NCI-H1436 (cell line): ENCODE results near the gene KLHL35.
"Not testable (repeated sequence)": the region's sequence is repeated elsewhere in the genome, so short reads cannot be mapped to it uniquely, and the experiment has no call there.

Source experiments
- DNase-seq: peaks from one replicate; lab custom pipeline; 2025; lab: John Stamatoyannopoulos, UW

The KLHL35 gene

DNA sequence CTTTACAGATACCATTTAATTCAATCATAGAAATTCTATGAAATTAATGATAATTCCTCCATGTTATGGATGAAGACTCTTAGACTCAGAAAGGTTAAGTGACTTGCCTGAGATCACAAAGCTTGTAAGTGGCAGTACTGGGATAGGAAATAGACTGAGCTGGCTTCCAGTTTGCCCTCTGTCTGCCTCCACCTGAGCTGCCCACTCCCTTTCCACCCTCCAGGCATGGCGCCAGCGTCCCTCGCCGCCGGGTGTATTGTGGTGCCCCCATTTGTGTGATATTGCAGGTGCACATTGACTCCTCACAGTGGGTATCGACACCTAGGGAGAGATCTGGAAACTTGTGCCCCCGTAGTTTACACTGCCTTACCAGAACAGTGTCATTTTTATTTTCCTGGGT is 43.1 kb downstream of the KLHL35 start:
- no peak for DNase-seq

DNA sequence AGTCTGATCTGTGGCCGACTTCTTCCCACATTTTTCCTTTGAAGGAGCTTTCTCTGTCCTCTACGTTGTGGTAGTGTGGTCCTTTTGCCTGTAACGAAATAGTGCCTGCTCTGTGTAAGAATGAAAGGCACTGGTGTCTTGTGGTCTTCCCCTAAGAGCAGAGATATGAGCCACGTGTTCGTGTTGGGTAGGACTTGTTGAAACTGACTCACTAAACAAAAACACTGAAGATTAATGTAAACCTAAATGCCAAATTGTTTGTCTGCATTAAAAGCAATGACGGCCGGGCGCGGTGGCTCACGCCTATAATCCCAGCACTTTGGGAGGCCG is 43.8 kb downstream of the KLHL35 start:
- no peak for DNase-seq

DNA sequence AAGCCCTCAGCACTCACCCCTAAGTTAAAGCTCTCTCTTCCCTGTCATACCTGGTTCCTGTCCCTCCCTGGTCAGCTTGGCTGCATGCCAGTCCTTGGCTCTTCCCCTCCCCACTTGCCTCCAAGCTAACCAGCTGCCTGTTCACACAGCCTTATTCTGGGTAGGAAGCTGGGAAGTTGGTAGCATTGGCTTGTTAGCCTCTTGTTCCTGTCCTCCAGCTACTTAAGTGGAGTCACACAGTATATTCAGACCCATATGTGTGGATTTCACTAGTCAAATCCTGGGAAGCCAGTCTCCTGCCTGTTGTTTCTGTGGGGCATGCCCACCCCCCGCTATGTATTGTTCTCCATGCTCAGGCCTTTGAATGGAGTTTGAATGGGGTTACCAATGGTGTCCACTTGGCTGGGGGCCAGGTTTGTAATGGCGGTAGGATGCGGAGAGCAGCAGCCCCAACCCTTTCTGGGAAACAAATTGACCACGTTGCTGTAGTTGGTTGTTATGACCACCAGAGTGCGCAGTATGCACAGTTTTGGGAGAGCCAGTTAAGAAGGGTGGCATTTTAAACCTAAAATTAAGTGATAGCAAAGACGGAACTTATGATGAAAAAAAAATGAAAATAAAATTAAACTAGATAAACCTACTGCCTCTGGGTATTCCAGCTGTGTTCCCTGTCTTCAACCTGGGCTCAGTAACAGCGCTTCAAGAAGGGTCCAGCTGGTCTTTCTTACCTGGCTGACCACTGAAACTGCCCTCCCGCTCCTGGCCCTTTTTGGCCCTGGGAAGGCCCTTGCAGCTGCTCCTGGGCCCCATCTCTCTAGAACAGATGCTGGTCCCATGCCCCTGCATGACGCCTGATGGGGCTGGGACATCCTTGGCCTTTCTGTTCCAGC is 44.4 kb downstream of the KLHL35 start:
- peak; percentile 64 for DNase-seq

DNA sequence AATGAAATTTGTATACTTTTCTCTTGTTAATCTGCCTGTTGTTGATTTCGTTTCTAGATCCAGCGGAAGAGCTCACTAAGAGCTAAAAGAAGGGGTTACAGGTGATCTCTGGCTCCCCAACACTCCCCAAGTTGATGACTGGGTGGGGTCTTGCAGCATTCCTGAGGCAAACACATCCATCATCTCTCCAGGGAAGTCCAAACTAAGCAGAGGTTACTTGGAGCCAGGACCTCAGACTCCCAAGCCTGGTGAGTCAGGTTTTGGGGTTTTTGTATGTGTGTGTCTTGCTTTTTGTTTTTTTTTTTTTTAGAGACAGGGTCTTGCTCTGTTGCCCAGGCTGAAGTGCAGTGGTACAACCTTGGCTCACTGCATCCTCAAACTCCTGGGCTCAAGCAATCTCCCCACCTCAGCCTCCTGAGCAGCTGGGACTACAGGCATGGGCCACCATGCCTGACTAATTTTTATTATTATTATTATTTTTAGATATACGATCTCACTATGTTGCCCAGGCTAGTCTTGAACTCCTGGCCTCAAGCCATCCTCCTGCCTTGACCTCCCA is 45.2 kb downstream of the KLHL35 start:
- DNase-seq = no peak

DNA sequence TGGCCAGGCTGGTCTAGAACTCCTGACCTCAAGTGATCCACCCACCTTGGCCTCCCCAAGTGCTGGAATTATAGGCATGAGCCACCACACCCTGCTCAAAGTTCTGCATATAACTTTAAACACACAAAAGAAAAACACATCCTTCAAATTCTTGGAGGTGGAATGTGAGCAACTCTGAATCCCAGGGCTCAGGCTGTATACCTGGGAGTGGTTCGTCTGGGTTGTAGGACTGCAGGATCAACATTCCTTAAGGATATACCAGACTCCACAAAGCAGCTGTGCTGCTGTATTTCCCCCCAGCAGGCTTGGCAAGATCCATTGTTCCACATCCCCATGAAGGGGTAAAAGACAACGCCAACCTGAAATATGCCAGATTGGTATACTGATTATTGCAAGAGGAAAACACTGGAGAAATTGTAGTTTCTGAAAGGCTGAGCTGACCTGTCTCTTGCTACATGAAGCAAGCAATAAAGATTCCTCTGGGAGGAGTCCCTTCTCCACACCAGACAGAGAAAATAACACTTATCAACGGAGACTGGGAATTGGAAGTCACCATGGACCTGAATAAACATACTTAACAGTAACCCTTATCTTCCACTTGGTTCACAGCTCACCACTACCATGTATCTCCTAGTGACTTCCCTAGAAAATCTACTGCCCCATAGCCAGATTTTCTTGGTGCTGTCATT is 45.9 kb downstream of the KLHL35 start:
- DNase-seq = no peak

GRCh38 chr11:75384438-75385080 is 48.4 kb downstream of the KLHL35 start:
- peak; percentile 69 for DNase-seq

DNA sequence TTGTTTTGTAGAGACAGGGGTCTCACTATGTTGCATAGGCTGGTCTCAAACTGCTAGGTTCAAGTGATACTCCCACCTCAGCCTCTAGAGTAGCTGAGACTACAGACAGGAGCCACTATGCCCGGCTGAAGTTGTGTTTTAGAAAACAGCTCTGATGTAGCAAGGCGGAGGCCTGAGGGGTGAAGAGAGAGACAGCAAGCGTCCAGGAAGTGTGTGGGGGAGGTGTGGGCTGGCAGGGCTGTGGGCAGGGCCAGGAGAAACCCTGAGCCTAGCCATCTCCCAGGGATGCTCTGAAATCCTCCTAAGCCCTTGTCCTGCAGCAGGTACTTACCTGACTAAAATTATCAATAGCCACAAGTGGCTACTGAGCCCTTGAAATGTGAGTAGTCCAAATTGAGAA is 49.8 kb downstream of the KLHL35 start:
- DNase-seq = no peak

- DNase-seq = no peak
Observed at GRCh38 chr11:75380716-75381420, 52.1 kb downstream of the KLHL35 start.

DNA sequence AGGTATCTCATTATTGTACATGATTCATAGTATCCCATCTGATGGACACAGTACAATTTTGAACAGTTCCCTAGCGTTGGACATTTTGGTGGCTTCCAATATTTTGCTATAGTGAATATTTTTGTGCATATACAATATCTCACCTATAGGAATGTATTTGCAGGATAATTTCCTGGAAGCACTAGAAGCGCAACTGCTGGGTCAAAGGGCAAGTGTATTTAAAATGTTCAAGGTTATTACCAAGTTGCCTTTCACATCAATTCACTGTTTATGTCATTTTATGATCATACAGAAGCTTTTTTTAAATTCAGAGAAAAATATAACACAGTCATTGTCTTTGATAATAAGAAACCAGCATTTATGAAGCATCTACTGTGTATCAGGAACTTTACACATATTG is 52.8 kb downstream of the KLHL35 start:
- DNase-seq = no peak

GRCh38 chr11:75378776-75379175 is 54.2 kb downstream of the KLHL35 start:
- DNase-seq = not testable (repeated sequence)

GRCh38 chr11:75376175-75376574 is 56.8 kb downstream of the KLHL35 start:
- DNase-seq = no peak

GRCh38 chr11:75375626-75376025 is 57.4 kb downstream of the KLHL35 start:
- DNase-seq = no peak

DNA sequence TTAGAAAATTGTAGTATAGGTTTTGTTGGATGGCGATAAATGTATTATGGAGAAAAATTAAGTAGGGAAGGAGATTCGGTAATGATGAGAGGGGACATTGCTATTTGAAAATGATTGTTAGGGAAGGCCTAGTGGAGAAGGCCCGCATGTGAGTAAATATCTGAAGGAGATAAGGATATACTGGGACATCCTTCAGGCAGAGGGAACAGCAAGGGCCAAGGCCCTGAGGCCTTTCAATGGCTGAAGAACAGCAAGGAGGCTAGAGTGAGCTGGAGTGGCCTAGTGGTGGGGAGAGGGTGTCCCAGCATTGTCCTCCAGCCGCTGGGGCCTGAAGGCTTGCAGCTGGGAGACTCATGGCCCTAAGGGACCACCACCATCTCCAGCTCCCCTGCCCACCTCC is 58.4 kb downstream of the KLHL35 start:
- DNase-seq = no peak

- DNase-seq = no peak
Observed at GRCh38 chr11:75373201-75373600, 59.8 kb downstream of the KLHL35 start.
